KMS-11 (cell line): ENCODE measurements around the gene ADCY3.

Source experiments
- H2AFZ ChIP-seq: fragments of 200-600 bp; sonication (generic); 2 replicates; pipeline ENCODE4 v1.6.1; 2016; ENCODE audit warnings: antibody characterized with exemption, mixed run types, low read depth
- H3K27ac ChIP-seq: fragments of 200-600 bp; sonication (generic); 2 replicates; pipeline ENCODE4 v1.6.1; 2016; ENCODE audit warnings: mild to moderate bottlenecking, mixed run types
- H3K27me3 ChIP-seq: fragments of 200-600 bp; sonication (generic); 2 replicates; pipeline ENCODE4 v1.6.1; 2017; ENCODE audit warnings: mild to moderate bottlenecking, low read depth, mixed run types, moderate library complexity; ENCODE audit not compliant: insufficient read depth
- H3K36me3 ChIP-seq: fragments of 200-600 bp; sonication (generic); 2 replicates; pipeline ENCODE4 v1.6.1; 2017; ENCODE audit warnings: mild to moderate bottlenecking, mixed run types; ENCODE audit not compliant: insufficient read depth
- H3K4me1 ChIP-seq: fragments of 200-600 bp; sonication (generic); 2 replicates; pipeline ENCODE4 v1.6.1; 2016; ENCODE audit warnings: mild to moderate bottlenecking, low read depth, mixed run types; ENCODE audit not compliant: poor library complexity, severe bottlenecking
- H3K4me2 ChIP-seq: fragments of 200-600 bp; sonication (generic); 2 replicates; pipeline ENCODE4 v1.7.0; 2016; ENCODE audit warnings: mild to moderate bottlenecking, mixed run types
- H3K4me3 ChIP-seq: fragments of 200-600 bp; sonication (generic); IDR thresholded peaks from 2 replicates; pipeline ENCODE4 v1.6.1; 2017; ENCODE audit warnings: low read depth, low read length, mixed read lengths; ENCODE audit not compliant: insufficient read depth
- H3K79me2 ChIP-seq: fragments of 200-600 bp; sonication (generic); 2 replicates; pipeline ENCODE4 v1.6.1; 2016; ENCODE audit warnings: low read depth, mixed run types; ENCODE audit not compliant: insufficient read depth
- H3K9ac ChIP-seq: fragments of 200-600 bp; sonication (generic); 2 replicates; pipeline ENCODE4 v1.6.1; 2016; ENCODE audit warnings: mild to moderate bottlenecking, mixed run types
- H4K20me1 ChIP-seq: fragments of 200-600 bp; sonication (generic); 2 replicates; pipeline ENCODE4 v1.6.1; 2016; ENCODE audit warnings: mild to moderate bottlenecking, mixed run types; ENCODE audit not compliant: insufficient read depth
- TF ChIP-seq, protein P1 (sequence below): fragments of 200-600 bp; sonication (generic); conservative IDR thresholded peaks from 2 replicates; pipeline ENCODE4 v1.6.1; 2017; ENCODE audit warnings: low read depth, mild to moderate bottlenecking, antibody characterized with exemption, low read length, moderate library complexity, mixed read lengths

Gene ADCY3

GRCh38 chr2:24815171-24815570 is 104.9 kb downstream of the ADCY3 start:
- Histone ChIP-seq H3K36me3 (no peaks in the 10 kb centered on the region), H3K4me3 (no peak overlapping the region), H3K9ac (no peak overlapping the region), H3K27ac (no peak overlapping the region), H3K4me1 (peaks cover 6% of the 10 kb centered on the region), H3K79me2 (peaks cover 31% of the 10 kb centered on the region; the same call in 1 of the 2 replicates), H2AFZ (no peak overlapping the region), H3K27me3 (no peaks in the 10 kb centered on the region), H4K20me1 (no peaks in the 10 kb centered on the region), H3K4me2 (no peak overlapping the region)
- TF ChIP-seq, protein P1, sequence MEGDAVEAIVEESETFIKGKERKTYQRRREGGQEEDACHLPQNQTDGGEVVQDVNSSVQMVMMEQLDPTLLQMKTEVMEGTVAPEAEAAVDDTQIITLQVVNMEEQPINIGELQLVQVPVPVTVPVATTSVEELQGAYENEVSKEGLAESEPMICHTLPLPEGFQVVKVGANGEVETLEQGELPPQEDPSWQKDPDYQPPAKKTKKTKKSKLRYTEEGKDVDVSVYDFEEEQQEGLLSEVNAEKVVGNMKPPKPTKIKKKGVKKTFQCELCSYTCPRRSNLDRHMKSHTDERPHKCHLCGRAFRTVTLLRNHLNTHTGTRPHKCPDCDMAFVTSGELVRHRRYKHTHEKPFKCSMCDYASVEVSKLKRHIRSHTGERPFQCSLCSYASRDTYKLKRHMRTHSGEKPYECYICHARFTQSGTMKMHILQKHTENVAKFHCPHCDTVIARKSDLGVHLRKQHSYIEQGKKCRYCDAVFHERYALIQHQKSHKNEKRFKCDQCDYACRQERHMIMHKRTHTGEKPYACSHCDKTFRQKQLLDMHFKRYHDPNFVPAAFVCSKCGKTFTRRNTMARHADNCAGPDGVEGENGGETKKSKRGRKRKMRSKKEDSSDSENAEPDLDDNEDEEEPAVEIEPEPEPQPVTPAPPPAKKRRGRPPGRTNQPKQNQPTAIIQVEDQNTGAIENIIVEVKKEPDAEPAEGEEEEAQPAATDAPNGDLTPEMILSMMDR: no peak

DNA sequence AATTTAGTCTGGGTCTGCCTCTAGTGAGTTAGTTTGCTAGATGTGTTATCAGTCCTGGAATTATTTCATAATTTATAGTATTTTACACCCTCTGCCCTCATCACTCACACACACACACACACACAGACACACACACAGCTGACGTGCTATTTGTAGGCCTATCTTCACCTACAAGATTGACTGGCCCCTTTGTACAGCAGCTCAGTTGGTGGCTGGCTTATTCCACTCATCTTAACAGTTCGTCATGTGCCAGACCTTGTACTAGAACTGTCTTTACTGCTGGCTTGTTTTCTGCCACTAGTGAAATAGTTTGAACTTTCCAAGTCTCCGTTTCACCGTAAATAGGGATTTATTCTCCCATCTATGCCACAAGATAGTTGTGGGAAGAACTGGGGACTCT is 105.5 kb downstream of the ADCY3 start:
- no peaks in the 10 kb centered on the region for H3K36me3 ChIP-seq
- no peak overlapping the region for H3K4me2 ChIP-seq
- TF ChIP-seq, protein P1: no peak
- H3K79me2 ChIP-seq: peaks cover 37% of the 10 kb centered on the region
- peaks cover 9% of the 10 kb centered on the region for H3K4me1 ChIP-seq
- H3K4me3 ChIP-seq: no peak overlapping the region
- no peak overlapping the region for H2AFZ ChIP-seq
- no peaks in the 10 kb centered on the region for H4K20me1 ChIP-seq
- H3K27me3 ChIP-seq: no peaks in the 10 kb centered on the region
- no peak overlapping the region for H3K9ac ChIP-seq
- H3K27ac ChIP-seq: no peak overlapping the region

GRCh38 chr2:24813691-24814137 is 106.3 kb downstream of the ADCY3 start:
- Histone ChIP-seq H3K4me1 (peaks cover 10% of the 10 kb centered on the region), H3K79me2 (peaks cover 45% of the 10 kb centered on the region), H3K4me2 (no peak overlapping the region), H3K9ac (no peak overlapping the region), H4K20me1 (no peaks in the 10 kb centered on the region), H3K36me3 (no peaks in the 10 kb centered on the region), H2AFZ (no peak overlapping the region), H3K27me3 (no peaks in the 10 kb centered on the region), H3K4me3 (no peak overlapping the region), H3K27ac (no peak overlapping the region)
- TF ChIP-seq, protein P1: no peak

DNA sequence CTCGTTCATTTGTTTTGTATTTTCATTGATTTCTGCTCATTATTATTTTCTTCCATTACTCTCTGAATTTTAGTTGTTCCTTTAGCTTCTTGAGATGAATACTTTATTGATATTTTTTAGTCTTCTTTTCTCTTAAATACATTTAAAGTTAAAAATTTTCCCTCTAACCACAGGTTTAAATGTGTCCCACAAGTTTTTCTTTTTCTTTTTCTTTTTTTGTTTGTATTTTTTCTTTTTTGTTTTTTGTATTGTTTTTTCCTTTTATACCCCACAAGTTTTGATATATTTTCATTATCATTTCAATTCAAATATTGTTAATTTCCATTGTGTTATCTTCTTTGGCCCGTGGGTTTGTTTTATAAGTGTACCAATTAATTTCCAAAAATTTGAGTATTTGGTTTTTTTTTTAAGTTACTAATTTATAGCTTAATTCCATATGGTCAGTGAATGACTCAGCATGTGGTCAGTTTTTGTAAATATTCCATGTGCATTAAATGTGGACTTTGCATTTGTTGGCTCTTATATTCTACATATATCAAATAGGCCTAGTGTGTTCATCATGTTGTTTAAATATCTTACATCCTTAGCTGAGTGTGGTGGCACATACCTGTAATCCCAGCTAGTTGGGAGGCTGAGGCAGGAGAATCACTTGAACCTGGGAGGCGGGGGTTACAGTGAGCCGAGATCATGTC is 110.6 kb downstream of the ADCY3 start:
- TF ChIP-seq, protein P1: no peak
- H3K27ac ChIP-seq: no peak overlapping the region
- no peak overlapping the region for H3K4me2 ChIP-seq
- peaks cover 36% of the 10 kb centered on the region for H3K4me1 ChIP-seq
- no peak overlapping the region for H3K4me3 ChIP-seq
- no peaks in the 10 kb centered on the region for H3K27me3 ChIP-seq
- H3K9ac ChIP-seq: no peak overlapping the region
- no peaks in the 10 kb centered on the region for H4K20me1 ChIP-seq
- H3K79me2 ChIP-seq: peaks cover 69% of the 10 kb centered on the region
- no peaks in the 10 kb centered on the region for H3K36me3 ChIP-seq
- H2AFZ ChIP-seq: no peak overlapping the region
